HCT116 (cell line): Measurements from ENCODE around the gene SYCP1. TPM values are rescaled to one million over a fixed set of nuclear protein-coding genes. Genes with fewer than 3 reads are reported as not detected.
A peak's percentile ranks its signal among the peaks of the same experiment; 100 is the strongest.
"Not testable (repeated sequence)": the region's sequence is repeated elsewhere in the genome, so short reads cannot be mapped to it uniquely, and the experiment has no call there.

Source experiments
- ATAC-seq: fragments of 200-7000 bp; cut with Tn5 transposase; 2 replicates; pipeline ENCODE4 v1.9.1; 2020; ENCODE audit warnings: mild to moderate bottlenecking, moderate library complexity
- BruUV-seq: library from RNA; stranded (reverse); fragments of 400-500 nt; replicated peaks from 2 replicates; lab custom pipeline; 2021; lab: Mats Ljungman, UMichigan
- CTCF ChIA-PET: fragments of 300-600 bp; sonication (Branson Sonifier 250); formaldehyde crosslinking; loops from one replicate; lab custom pipeline; 2021; ENCODE audit warnings: antibody characterized with exemption; lab: Charles Lee
- POLR2A ChIA-PET: fragments of 300-600, 350-600 bp; sonication (Branson Sonifier 250); formaldehyde crosslinking; loops from one replicate; lab custom pipeline; 2021; ENCODE audit warnings: antibody characterized with exemption; lab: Charles Lee
- RAD21 ChIA-PET, 2 experiments: fragments of 300-600 bp; sonication (Branson Sonifier 250); formaldehyde crosslinking; loops; one replicate each; lab custom pipeline; 2023; ENCODE audit warnings: low total read pairs in 2 of 2; ENCODE audit not compliant: uncharacterized antibody in 2 of 2, unreplicated experiment in 2 of 2, low non-redundant PET in 1 of 2; lab: Charles Lee
- DNase-seq: peaks from one replicate; pipeline ENCODE4 v3.0.0-alpha.2; 2010; ENCODE audit warnings: low read depth, low spot score
- H2AFZ ChIP-seq: fragments of 200-600 bp; shearing (Covaris generic), sonication (generic); 2 replicates; pipeline ENCODE4 v1.6.1; 2017; ENCODE audit warnings: low read depth, mixed run types, mixed read lengths, antibody characterized with exemption, low read length; ENCODE audit not compliant: poor library complexity, severe bottlenecking
- H3K27ac ChIP-seq: 2 replicates; pipeline ENCODE4 v1.5.1; 2012; ENCODE audit warnings: low read depth, low read length
- H3K27me3 ChIP-seq: fragments of 200-600 bp; sonication (generic); 2 replicates; pipeline ENCODE4 v1.6.1; 2016; ENCODE audit warnings: mixed run types, low read length, mixed read lengths; ENCODE audit not compliant: insufficient read depth
- H3K36me3 ChIP-seq, 2 experiments: fragments of 200-500 bp in 1 of 2; fragments of 200-600 bp in 1 of 2; sonication (Bioruptor generic) in 1 of 2; sonication (generic) in 1 of 2; 2 replicates each; pipeline versions ENCODE4 v1.5.1 to v1.6.1; 2014 to 2016; ENCODE audit warnings: low read length in 2 of 2, inconsistent platforms in 1 of 2, mixed read lengths in 1 of 2, mixed run types in 1 of 2; ENCODE audit not compliant: insufficient read depth in 2 of 2, control insufficient read depth in 1 of 2
- H3K4me1 ChIP-seq, 2 experiments: fragments of 200-600 bp in 1 of 2; sonication (generic) in 1 of 2; 2 replicates each; pipeline versions ENCODE4 v1.5.1 to v1.6.1; 2012 to 2017; ENCODE audit warnings: low read length in 2 of 2, inconsistent platforms in 1 of 2, mild to moderate bottlenecking in 1 of 2, mixed read lengths in 1 of 2, mixed run types in 1 of 2, moderate library complexity in 1 of 2; ENCODE audit not compliant: insufficient read depth in 2 of 2, control insufficient read depth in 1 of 2
- H3K4me2 ChIP-seq: fragments of 200-600 bp; sonication (generic); 2 replicates; pipeline ENCODE4 v1.6.1; 2017; ENCODE audit warnings: mixed run types, low read length, mixed read lengths
- H3K4me3 ChIP-seq, 2 experiments: fragments of 200-600 bp in 1 of 2; sonication (generic) in 1 of 2; replicated peaks in 1 of 2; 2 replicates each; pipeline ENCODE4 v1.5.1; 2011 to 2016; ENCODE audit warnings: low read length in 2 of 2, control low read depth in 1 of 2, low read depth in 1 of 2, mild to moderate bottlenecking in 1 of 2, mixed read lengths in 1 of 2, mixed run types in 1 of 2
- H3K79me2 ChIP-seq: fragments of 200-600 bp; sonication (generic); 2 replicates; pipeline ENCODE4 v1.6.1; 2017; ENCODE audit warnings: mild to moderate bottlenecking, mixed run types, low read length, moderate library complexity, mixed read lengths; ENCODE audit not compliant: insufficient read depth
- H3K9ac ChIP-seq: fragments of 200-600 bp; sonication (generic); 2 replicates; pipeline ENCODE4 v1.6.1; 2016; ENCODE audit warnings: low read length, mixed read lengths
- H3K9me2 ChIP-seq: fragments of 200-600 bp; sonication (generic), shearing (Covaris generic); 2 replicates; pipeline ENCODE4 v1.6.1; 2017; ENCODE audit warnings: mixed run types, mild to moderate bottlenecking, moderate library complexity; ENCODE audit not compliant: insufficient read depth
- H3K9me3 ChIP-seq, 2 experiments: fragments of 200-500 bp in 1 of 2; fragments of 200-600 bp in 1 of 2; sonication (Bioruptor generic) in 1 of 2; sonication (generic) in 1 of 2; 2 replicates each; pipeline ENCODE4 v1.6.1; 2014 to 2017; ENCODE audit warnings: low read length in 2 of 2, mixed read lengths in 2 of 2, inconsistent platforms in 1 of 2, low read depth in 1 of 2, mild to moderate bottlenecking in 1 of 2, mixed run types in 1 of 2, moderate library complexity in 1 of 2; ENCODE audit not compliant: control insufficient read depth in 1 of 2, insufficient read depth in 1 of 2
- H4K20me1 ChIP-seq: fragments of 200-600 bp; sonication (generic), shearing (Covaris generic); 2 replicates; pipeline ENCODE4 v1.6.1; 2017; ENCODE audit warnings: mixed run types, mild to moderate bottlenecking, moderate library complexity; ENCODE audit not compliant: insufficient read depth
- ELF1 ChIP-seq: IDR thresholded peaks from 2 replicates; pipeline ENCODE4 v1.6.1; 2012; ENCODE audit warnings: low read depth, borderline replicate concordance
- SIN3A ChIP-seq: IDR thresholded peaks from 2 replicates; pipeline ENCODE4 v1.6.1; 2012; ENCODE audit warnings: low read depth
- SRF ChIP-seq: IDR thresholded peaks from 2 replicates; pipeline ENCODE4 v1.6.1; 2012; ENCODE audit warnings: low read depth
- YY1 ChIP-seq: IDR thresholded peaks from 2 replicates; pipeline ENCODE4 v1.6.1; 2011; ENCODE audit warnings: low read length, low read depth, moderate library complexity, mild to moderate bottlenecking; ENCODE audit not compliant: insufficient replicate concordance; ENCODE audit errors: extremely low read depth
- ZFX ChIP-seq: fragments of 450-650 bp; IDR thresholded peaks from 2 replicates; pipeline ENCODE4 v1.6.1; 2017
- intact Hi-C: fragments of 100-400 bp; cut with micrococcal nuclease; formaldehyde crosslinking; loops from 2 replicates; pipeline ENCODE4 v1.10.0; 2022
- total RNA-seq: library from RNA; stranded (reverse); gene quantifications from one replicate; pipeline ENCODE4 v1.2.1, GENCODE V29; 2021; ENCODE audit not compliant: unreplicated experiment

SYCP1 gene
- total RNA-seq, 1 experiment from 2014 or later, result not detected

DNA sequence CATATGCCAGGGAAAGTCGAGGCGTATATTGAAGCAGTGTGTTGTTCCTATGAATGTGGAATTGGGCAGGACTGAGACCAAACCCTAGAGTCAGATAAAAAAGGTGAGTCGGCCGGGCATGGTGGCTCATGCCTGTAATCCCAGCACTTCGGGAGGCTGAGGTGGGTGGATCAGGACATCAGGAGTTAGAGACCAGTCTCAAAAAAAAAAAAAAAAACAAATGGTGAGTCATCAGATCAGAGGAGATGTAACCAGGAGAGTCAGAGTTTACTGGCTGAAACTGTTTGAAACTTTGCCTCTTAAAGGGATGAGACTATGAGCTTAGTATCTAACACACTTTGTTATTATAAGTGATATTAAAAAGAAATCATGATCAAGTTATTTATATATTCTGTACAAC, 26.4 kb upstream of the SYCP1 start:
- DNase-seq, result no peak
- no peaks in the 10 kb centered on the region for H3K9me3 ChIP-seq
- H3K79me2 ChIP-seq, result no peaks in the 10 kb centered on the region
- intact Hi-C loops, result no loop called here
- no peaks in the 10 kb centered on the region for H4K20me1 ChIP-seq
- RAD21 ChIA-PET, result no interaction called here
- H3K27me3 ChIP-seq, result no peaks in the 10 kb centered on the region
- no peak overlapping the region for H3K4me3 ChIP-seq
- no peaks in the 10 kb centered on the region for H3K36me3 ChIP-seq
- POLR2A ChIA-PET, result no interaction called here
- CTCF ChIA-PET, result no interaction called here
- no peak overlapping the region for H3K9ac ChIP-seq
- no TSS peak for BruUV-seq
- ATAC-seq, result peak; percentile 27; the same call in 1 of the 2 replicates
- 0 out of 2 replicates have a peak overlapping the region, but pooled peaks have one; percentile 19 for H3K4me2 ChIP-seq
- TF ChIP-seq SRF (no peak), YY1 (no peak), ZFX (no peak), ELF1 (no peak), SIN3A (no peak)
- no peak overlapping the region for H3K27ac ChIP-seq
- no peaks in the 10 kb centered on the region for H3K9me2 ChIP-seq
- H2AFZ ChIP-seq, result peak overlapping the region; percentile 88
- peaks cover 0 to 5% of the 10 kb centered on the region in 2 experiments; a peak in 2 of 4 replicates for H3K4me1 ChIP-seq

GRCh38 chr1:114830075-114830474, 24.6 kb upstream of the SYCP1 start:
- H3K9ac ChIP-seq, H3K27ac ChIP-seq, DNase-seq, RAD21 ChIA-PET, intact Hi-C loops, H3K9me3 ChIP-seq, H3K4me3 ChIP-seq, H3K27me3 ChIP-seq, H3K9me2 ChIP-seq, H3K79me2 ChIP-seq, POLR2A ChIA-PET, ATAC-seq, BruUV-seq, H4K20me1 ChIP-seq, H3K4me2 ChIP-seq, H3K4me1 ChIP-seq, CTCF ChIA-PET, H2AFZ ChIP-seq, H3K36me3 ChIP-seq: not testable (repeated sequence)
